ENCODE data around the gene GPR3.

GPR3 gene

GRCh38 chr1:27372808-27373690 lies 19.4 kb upstream of the GPR3 start:
- Histone ChIP-seq H3K27ac (no peak overlapping the region), H3K4me3 (no peak overlapping the region)
- TF ChIP-seq CTCF (IDR thresholded peaks at IDR 0.05) = no peak
- DNase-seq (ENCODE audit: low spot score) = no peak

- Histone ChIP-seq H3K4me3 (no peak within 1 kb of the TSS), H3K27ac (no peak within 1 kb of the TSS)
- no peak for TF ChIP-seq CTCF (IDR thresholded peaks at IDR 0.05)
- DNase-seq (ENCODE audit: low spot score) = no peak
These were observed 17.9 kb upstream of the GPR3 start, which contains the start of gene FCN3 for GRCh38 chr1:27374362-27375086. Gene FCN3, minus strand, starts transcription at chr1:27374824. Its CDS starts 6 bp downstream, at chr1:27374818.

GRCh38 chr1:27377760-27378495 lies 14.5 kb upstream of the GPR3 start:
- no peak for DNase-seq (ENCODE audit: low spot score)
- Histone ChIP-seq H3K4me3 (no peak overlapping the region), H3K27ac (no peak overlapping the region)
- TF ChIP-seq CTCF (IDR thresholded peaks at IDR 0.05) = no peak

- DNase-seq (ENCODE audit: low spot score) = no peak
- Histone ChIP-seq H3K27ac (no peak overlapping the region), H3K4me3 (no peak overlapping the region)
- TF ChIP-seq CTCF (IDR thresholded peaks at IDR 0.05) = no peak
These were observed 12.8 kb upstream of the GPR3 start for GRCh38 chr1:27379564-27380122.

- Histone ChIP-seq H3K4me3 (no peak overlapping the region), H3K27ac (no peak overlapping the region)
- no peak for TF ChIP-seq CTCF (IDR thresholded peaks at IDR 0.05)
- no peak for DNase-seq (ENCODE audit: low spot score)
These were observed 12.2 kb upstream of the GPR3 start for GRCh38 chr1:27380224-27380623.

- TF ChIP-seq CTCF (IDR thresholded peaks at IDR 0.05) = no peak
- Histone ChIP-seq H3K4me3 (no peak overlapping the region), H3K27ac (no peak overlapping the region)
- DNase-seq (ENCODE audit: low spot score) = no peak
These were observed 11.4 kb upstream of the GPR3 start for GRCh38 chr1:27380766-27381733.
